ENCODE results near the gene C19orf33.

Gene C19orf33

GRCh38 chr19:38278751-38279150 lies 25.3 kb upstream of the C19orf33 start:
- in situ Hi-C loops (cut with MboI; ENCODE audit: low sequenced_read_pairs), result no loop called here

GRCh38 chr19:38280030-38280921 lies 23.8 kb upstream of the C19orf33 start:
- in situ Hi-C loops (cut with MboI; ENCODE audit: low sequenced_read_pairs), result no loop called here

GRCh38 chr19:38281811-38282566 lies 22.1 kb upstream of the C19orf33 start:
- in situ Hi-C loops (cut with MboI; ENCODE audit: low sequenced_read_pairs), result no loop called here

GRCh38 chr19:38283271-38283670 lies 20.8 kb upstream of the C19orf33 start:
- in situ Hi-C loops (cut with MboI; ENCODE audit: low sequenced_read_pairs), result no loop called here

DNA sequence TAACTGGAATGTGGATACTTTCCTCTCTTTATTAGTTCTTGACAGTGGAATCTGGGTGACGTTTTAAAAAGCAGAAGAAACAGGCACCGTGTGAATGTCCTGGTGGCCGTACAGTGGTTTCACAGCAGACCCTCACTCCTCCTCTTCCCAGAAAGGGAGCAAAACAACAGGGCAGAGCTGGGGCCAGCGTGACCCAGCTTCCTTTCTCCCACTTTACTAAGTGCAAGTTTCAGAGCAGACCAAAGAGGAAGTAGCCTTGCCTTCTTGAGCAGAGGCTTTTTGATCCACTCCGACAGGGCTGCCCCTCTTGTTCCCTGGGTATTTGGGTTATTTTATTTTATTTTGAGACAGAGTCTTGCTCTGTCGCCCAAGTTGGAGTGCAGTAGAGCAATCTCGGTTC lies 19.6 kb upstream of the C19orf33 start:
- in situ Hi-C loops (cut with MboI; ENCODE audit: low sequenced_read_pairs), result no loop called here

- in situ Hi-C loops (cut with MboI; ENCODE audit: low sequenced_read_pairs), result no loop called here
These were observed 18.5 kb upstream of the C19orf33 start for GRCh38 chr19:38285567-38285966.

GRCh38 chr19:38287604-38288003 lies 16.4 kb upstream of the C19orf33 start:
- in situ Hi-C loops (cut with MboI; ENCODE audit: low sequenced_read_pairs), result no loop called here

DNA sequence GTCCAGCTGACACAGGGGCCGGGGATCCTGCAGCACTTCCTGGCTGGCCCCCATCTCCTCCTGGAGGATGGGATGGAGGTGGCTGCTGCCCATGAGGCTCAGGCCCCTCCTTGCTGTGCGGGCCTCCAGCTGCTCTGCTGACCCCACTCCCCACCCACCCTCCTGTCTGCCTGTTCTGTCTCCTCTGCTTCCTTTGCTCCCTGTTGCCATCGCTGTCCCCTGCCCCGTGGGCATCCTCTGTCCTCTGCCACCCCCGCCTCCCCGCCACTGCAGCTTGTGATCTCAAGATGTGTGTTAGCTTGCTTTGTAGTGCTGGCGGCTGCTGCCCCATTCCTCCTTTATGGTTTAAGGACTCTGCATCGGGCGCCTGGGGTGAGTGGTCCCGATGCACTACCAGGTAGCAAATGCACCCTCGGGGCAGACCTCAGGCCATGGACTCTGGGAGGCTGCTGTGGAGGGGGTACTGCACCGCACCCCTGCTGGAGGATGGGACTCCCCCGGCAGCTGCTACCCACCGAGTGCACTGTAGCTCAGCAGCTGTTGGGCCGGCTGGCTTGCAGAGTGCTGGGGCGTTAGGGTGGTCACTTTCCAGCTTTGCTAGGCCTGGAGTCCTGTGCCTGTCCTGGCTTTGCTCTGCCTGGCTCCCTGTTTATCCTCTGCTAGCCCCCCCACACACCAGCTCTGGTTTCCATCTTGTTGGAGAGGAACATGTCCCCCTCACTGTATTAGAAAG lies 15.8 kb upstream of the C19orf33 start:
- in situ Hi-C loops (cut with MboI; ENCODE audit: low sequenced_read_pairs), result no loop called here

- in situ Hi-C loops (cut with MboI; ENCODE audit: low sequenced_read_pairs), result no loop called here
These were observed 14.1 kb upstream of the C19orf33 start for GRCh38 chr19:38289955-38290354.

DNA sequence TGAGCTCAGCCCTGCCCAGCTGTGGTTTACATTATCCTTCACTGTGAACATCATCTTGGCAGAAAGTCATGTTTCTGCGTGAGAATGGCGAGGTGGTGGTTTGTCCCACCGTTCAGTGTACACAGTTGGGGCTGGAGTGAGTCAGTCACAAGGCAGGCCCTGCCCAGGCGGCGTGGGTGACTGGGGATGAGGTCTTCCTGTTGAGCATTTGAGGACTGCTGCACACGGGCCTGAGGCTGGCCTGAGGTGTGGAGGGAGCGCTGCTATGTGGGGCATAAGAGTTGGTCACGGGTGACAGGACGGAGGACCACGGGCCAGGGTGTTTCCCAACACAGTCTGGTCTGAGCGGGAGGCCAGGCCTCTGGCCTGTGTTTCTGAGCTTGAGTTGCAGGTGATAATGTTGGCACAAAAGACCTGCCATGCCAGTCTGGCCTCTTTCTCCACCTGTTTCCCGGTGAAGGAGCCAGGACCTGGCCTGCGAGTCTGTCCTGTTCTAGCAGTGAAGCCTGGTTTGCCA lies 13.4 kb upstream of the C19orf33 start:
- in situ Hi-C loops (cut with MboI; ENCODE audit: low sequenced_read_pairs), result no loop called here

- in situ Hi-C loops (cut with MboI; ENCODE audit: low sequenced_read_pairs), result no loop called here
These were observed 12.2 kb upstream of the C19orf33 start for GRCh38 chr19:38291855-38292254.

DNA sequence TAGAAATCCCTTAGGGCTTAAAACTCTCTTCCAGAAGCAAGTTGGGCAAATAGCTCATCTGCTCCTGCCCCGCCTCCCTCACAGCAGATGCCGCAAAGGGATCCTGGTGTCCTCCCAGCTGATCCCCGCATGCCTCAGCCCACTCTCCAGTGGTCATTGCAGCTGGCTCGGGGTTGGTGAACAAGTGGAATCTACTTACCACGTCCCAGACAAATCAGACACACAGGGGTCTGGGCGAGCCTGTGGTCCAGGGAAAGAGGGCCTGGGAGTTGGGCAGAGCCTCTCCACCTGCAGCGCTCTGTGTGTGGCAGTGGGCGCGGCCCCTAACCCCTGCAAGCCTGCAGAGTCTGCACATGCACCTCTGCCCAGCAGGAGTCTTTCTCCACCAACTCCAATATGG lies 10.8 kb upstream of the C19orf33 start:
- in situ Hi-C loops (cut with MboI; ENCODE audit: low sequenced_read_pairs), result no loop called here

- in situ Hi-C loops (cut with MboI; ENCODE audit: low sequenced_read_pairs), result no loop called here
These were observed 10.0 kb upstream of the C19orf33 start for GRCh38 chr19:38294090-38294489.

GRCh38 chr19:38298821-38299680 lies 5.0 kb upstream of the C19orf33 start:
- in situ Hi-C loops (cut with MboI; ENCODE audit: low sequenced_read_pairs), result no loop called here

- in situ Hi-C loops (cut with MboI; ENCODE audit: low sequenced_read_pairs), result no loop called here
These were observed 358 bp downstream of the C19orf33 start for GRCh38 chr19:38304352-38304865.

DNA sequence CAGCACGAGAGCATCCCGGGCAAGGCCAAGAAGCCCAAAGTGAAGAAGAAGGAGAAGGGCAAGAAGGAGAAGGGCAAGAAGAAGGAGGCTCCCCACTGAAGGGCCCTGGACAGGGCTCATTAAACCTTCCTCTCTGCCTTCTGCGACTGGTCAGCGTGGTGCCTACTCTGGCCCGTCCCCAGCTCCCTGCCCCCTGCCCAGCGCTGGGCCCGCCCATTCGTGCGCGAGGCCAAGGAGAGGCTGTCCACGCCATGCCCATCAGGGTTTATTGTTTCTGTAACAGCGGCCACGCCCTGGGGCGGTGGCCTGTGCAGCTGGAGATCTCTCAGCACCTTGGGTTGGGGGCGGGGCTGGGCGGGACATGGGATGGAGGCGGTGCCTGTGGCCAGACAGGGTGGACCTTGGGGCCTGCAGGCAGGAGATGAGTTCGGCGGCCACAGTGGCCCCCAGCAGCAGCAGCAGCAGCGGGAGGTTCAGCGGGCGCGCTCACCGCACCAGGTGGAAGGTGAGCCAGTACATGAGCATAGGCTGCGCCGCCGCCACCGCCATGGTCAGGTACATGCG lies 897 bp downstream of the C19orf33 start:
- in situ Hi-C loops (cut with MboI; ENCODE audit: low sequenced_read_pairs), result no loop called here

DNA sequence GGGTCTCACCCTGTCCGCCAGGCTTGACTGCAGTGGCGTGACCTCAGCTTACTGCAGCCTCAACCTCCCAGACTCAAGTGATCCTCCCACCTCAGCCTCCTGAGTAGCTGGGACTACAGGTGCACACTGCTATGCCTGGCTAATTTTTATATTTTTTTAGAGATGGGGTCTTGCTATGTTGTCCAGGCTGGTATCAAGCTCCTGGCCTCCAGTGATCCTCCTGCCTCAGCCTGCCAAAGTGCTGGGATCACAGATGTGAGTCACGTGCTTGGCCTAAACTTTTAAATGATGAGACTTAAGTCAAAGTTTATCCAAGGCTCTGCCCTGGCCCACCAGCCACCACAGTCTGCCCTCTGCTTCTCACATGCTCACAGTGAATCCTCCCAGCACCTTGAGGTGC lies 2.2 kb downstream of the C19orf33 start:
- in situ Hi-C loops (cut with MboI; ENCODE audit: low sequenced_read_pairs), result no loop called here

GRCh38 chr19:38307076-38307475 lies 3.0 kb downstream of the C19orf33 start:
- in situ Hi-C loops (cut with MboI; ENCODE audit: low sequenced_read_pairs), result no loop called here

DNA sequence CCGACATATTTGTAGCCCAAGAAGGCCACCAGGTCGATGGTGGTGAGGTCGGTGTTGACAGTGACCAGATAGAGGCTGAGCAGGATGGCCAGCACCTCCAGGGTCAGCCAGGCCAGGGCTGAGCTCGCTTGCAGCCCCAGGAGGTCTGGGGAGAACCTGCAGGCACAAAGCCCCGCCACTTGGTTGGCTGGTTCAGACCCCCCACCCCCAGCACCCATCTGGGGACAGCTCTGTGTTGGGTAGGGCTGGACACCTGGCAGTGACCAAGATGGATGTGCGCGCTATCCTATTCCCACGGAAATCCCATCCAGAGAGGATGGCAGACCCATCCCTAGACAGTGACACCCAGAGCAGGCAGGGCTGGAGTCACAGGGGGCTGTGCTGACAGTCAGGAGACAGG lies 3.5 kb downstream of the C19orf33 start:
- in situ Hi-C loops (cut with MboI; ENCODE audit: low sequenced_read_pairs), result no loop called here
